Breast epithelium (tissue), 4 donors: ENCODE results near the gene MICAL2. TPM values are rescaled to one million over a fixed set of nuclear protein-coding genes. Genes with fewer than 3 reads are reported as not detected.

Source experiments
- DNase-seq, 2 donors: peaks; one replicate each; pipeline ENCODE4 v3.0.0-alpha.2; 2019; ENCODE audit warnings: low spot score in 2 of 2
- H3K27ac ChIP-seq, 2 donors: fragments of 200-600 bp; sonication (generic) in 1 of 2; one replicate each; pipeline ENCODE4 v1.5.1; 2016 to 2019; ENCODE audit warnings: mild to moderate bottlenecking in 1 of 2
- H3K27me3 ChIP-seq, 2 donors: fragments of 200-600 bp; sonication (generic) in 1 of 2; one replicate each; pipeline versions ENCODE4 v1.5.1 to v1.6.0; 2017 to 2019; ENCODE audit warnings: control low read depth in 1 of 2, mild to moderate bottlenecking in 1 of 2
- H3K36me3 ChIP-seq: fragments of 200-600 bp; one replicate; pipeline ENCODE4 v1.5.1; 2019
- H3K4me1 ChIP-seq, 2 donors: fragments of 200-600 bp; sonication (generic); one replicate each; pipeline ENCODE4 v1.5.1; 2016 to 2019; ENCODE audit warnings: control low read depth in 1 of 2
- H3K4me3 ChIP-seq, 3 donors: fragments of 200-600 bp; sonication (generic); 1 replicate in 2 of 3; 2 replicates in 1 of 3; pipeline ENCODE4 v1.5.1; 2016 to 2019; ENCODE audit warnings: mild to moderate bottlenecking in 3 of 3, moderate library complexity in 2 of 3
- H3K9me3 ChIP-seq, 2 donors: fragments of 200-600 bp; sonication (generic) in 1 of 2; one replicate each; pipeline ENCODE4 v1.5.1; 2016 to 2019; ENCODE audit warnings: control low read depth in 1 of 2
- CTCF ChIP-seq, 3 donors: fragments of 450-650 bp; IDR thresholded peaks; one replicate each; pipeline ENCODE4 v1.5.1; 2016 to 2017; ENCODE audit warnings: antibody characterized with exemption in 3 of 3, mild to moderate bottlenecking in 3 of 3, moderate library complexity in 3 of 3
- POLR2A ChIP-seq: fragments of 450-650 bp; IDR thresholded peaks from one replicate; pipeline ENCODE4 v1.6.1; 2016; ENCODE audit warnings: antibody characterized with exemption, mild to moderate bottlenecking, moderate library complexity
- POLR2AphosphoS5 ChIP-seq, 3 donors: sonication (generic); formaldehyde crosslinking; IDR thresholded peaks; one replicate each; pipeline ENCODE4 v1.6.1; 2017; ENCODE audit warnings: antibody characterized with exemption in 3 of 3
- intact Hi-C: fragments of 100-400 bp; cut with DNase I; formaldehyde crosslinking; loops from one replicate; pipeline ENCODE4 v1.15.1; 2023; ENCODE audit warnings: low total_unique reads
- total RNA-seq, 3 donors: library from RNA; depleted of rRNA; stranded (reverse); fragments of >200 nt; gene quantifications; one replicate each; pipeline ENCODE4 v1.1.0, GENCODE V29; 2016

Gene MICAL2
- total RNA-seq, 3 donors from 2014 or later: 30.9 to 52.4 (median 38.6) TPM

- H3K4me3 ChIP-seq: no peak overlapping the region
- no peaks in the 10 kb centered on the region for H3K36me3 ChIP-seq
- H3K27me3 ChIP-seq: no peaks in the 10 kb centered on the region
- TF ChIP-seq POLR2A (no peak), POLR2AphosphoS5 (IDR thresholded peaks at IDR 0.05) (no peak), CTCF (IDR thresholded peaks at IDR 0.05) (no peak)
- intact Hi-C loops: no loop called here
- H3K9me3 ChIP-seq: no peaks in the 10 kb centered on the region
- no peak for DNase-seq
- H3K4me1 ChIP-seq: peaks cover 0 to 2% of the 10 kb centered on the region in 2 donors
- H3K27ac ChIP-seq: no peak overlapping the region
Measured at GRCh38 chr11:12212174-12212820, 101.9 kb downstream of the MICAL2 start.

GRCh38 chr11:12212821-12213185 lies 102.4 kb downstream of the MICAL2 start:
- no peak for TF ChIP-seq POLR2AphosphoS5 (IDR thresholded peaks at IDR 0.05)
- no peak for TF ChIP-seq POLR2A
- TF ChIP-seq CTCF (IDR thresholded peaks at IDR 0.05): no peak
- H3K27me3 ChIP-seq: no peaks in the 10 kb centered on the region
- H3K4me1 ChIP-seq: peaks cover 0 to 3% of the 10 kb centered on the region in 2 donors
- no peak overlapping the region for H3K4me3 ChIP-seq
- H3K36me3 ChIP-seq: no peaks in the 10 kb centered on the region
- intact Hi-C loops: no loop called here
- no peaks in the 10 kb centered on the region for H3K9me3 ChIP-seq
- peak overlapping the region in 1 of 2 donors; percentile 13 for H3K27ac ChIP-seq
- DNase-seq: no peak

DNA sequence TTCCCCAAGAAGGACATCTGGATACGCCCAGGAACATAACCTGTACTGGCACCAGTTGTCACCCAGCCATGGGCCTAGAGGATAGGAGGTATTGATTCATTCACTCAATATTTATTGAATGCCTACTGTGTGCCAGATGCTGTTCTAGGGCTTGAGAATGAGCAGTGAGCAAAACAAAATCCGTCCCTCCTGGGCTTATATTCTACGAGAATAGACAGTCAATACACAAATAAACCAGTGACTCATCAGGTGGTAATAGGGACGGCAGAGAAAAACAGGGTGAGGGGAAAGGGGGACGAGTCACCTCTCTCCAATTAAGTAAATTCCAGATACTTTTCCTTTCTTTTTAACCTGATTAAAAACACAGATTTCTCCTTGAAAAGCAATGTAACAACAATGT lies 103.5 kb downstream of the MICAL2 start:
- intact Hi-C loops: no loop called here
- no peaks in the 10 kb centered on the region for H3K27me3 ChIP-seq
- H3K4me1 ChIP-seq: peaks cover 0 to 3% of the 10 kb centered on the region in 2 donors
- TF ChIP-seq CTCF (IDR thresholded peaks at IDR 0.05) (no peak), POLR2A (no peak), POLR2AphosphoS5 (IDR thresholded peaks at IDR 0.05) (no peak)
- H3K27ac ChIP-seq: peak overlapping the region in 1 of 2 donors; percentile 27
- no peaks in the 10 kb centered on the region for H3K9me3 ChIP-seq
- no peak for DNase-seq
- no peak overlapping the region for H3K4me3 ChIP-seq
- no peaks in the 10 kb centered on the region for H3K36me3 ChIP-seq

DNA sequence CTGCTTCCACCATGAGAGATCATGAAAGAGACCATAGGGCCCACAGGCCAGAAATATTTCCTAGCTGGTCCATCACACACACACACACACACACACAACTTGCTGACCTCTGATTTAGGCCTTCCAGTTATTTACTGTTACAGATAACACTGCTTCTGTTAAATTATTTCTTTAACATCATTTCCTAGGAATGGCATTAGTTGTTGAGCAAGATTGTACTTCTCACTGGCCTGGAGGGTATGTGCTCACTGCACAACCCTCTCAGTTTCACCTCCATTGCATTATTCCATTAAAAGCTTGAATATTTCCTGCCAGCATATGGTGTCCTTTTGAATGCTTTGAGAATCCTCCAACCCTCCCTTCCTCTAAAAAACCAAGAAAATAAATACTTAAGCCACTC lies 104.4 kb downstream of the MICAL2 start:
- Histone ChIP-seq H3K27me3 (no peaks in the 10 kb centered on the region), H3K4me1 (peaks cover 0 to 3% of the 10 kb centered on the region in 2 donors), H3K36me3 (no peaks in the 10 kb centered on the region), H3K27ac (no peak overlapping the region), H3K9me3 (no peaks in the 10 kb centered on the region), H3K4me3 (no peak overlapping the region)
- DNase-seq: no peak
- TF ChIP-seq POLR2AphosphoS5 (IDR thresholded peaks at IDR 0.05): no peak
- TF ChIP-seq POLR2A: no peak
- no peak for TF ChIP-seq CTCF (IDR thresholded peaks at IDR 0.05)
- intact Hi-C loops: no loop called here

GRCh38 chr11:12215181-12215593 lies 104.8 kb downstream of the MICAL2 start:
- intact Hi-C loops: no loop called here
- Histone ChIP-seq H3K27ac (peak overlapping the region in 1 of 2 donors; percentile 66), H3K4me3 (no peak overlapping the region), H3K36me3 (no peaks in the 10 kb centered on the region), H3K4me1 (peaks cover 0 to 3% of the 10 kb centered on the region in 2 donors), H3K9me3 (no peaks in the 10 kb centered on the region), H3K27me3 (no peaks in the 10 kb centered on the region)
- TF ChIP-seq POLR2A: no peak
- TF ChIP-seq POLR2AphosphoS5 (IDR thresholded peaks at IDR 0.05): no peak
- no peak for TF ChIP-seq CTCF (IDR thresholded peaks at IDR 0.05)
- DNase-seq: no peak
